Dermis microvascular lymphatic vessel endothelial cell (primary cell): ENCODE data around the gene WDR45B. TPM values are rescaled to one million over a fixed set of nuclear protein-coding genes. Genes with fewer than 3 reads are reported as not detected.

ENCODE experiments used
- DNase-seq, 2 donors: peaks; one replicate each; pipeline versions ENCODE4 v3.0.0 to v3.0.0-alpha.2; 2010; ENCODE audit warnings: low read depth in 2 of 2
- total RNA-seq: library from RNA; depleted of rRNA; stranded (reverse); fragments of >200 nt; gene quantifications from 2 replicates; pipeline ENCODE4 v1.2.1, GENCODE V29; 2014

The WDR45B gene
- total RNA-seq, 1 donor from 2014 or later, result 51.0 TPM

DNA sequence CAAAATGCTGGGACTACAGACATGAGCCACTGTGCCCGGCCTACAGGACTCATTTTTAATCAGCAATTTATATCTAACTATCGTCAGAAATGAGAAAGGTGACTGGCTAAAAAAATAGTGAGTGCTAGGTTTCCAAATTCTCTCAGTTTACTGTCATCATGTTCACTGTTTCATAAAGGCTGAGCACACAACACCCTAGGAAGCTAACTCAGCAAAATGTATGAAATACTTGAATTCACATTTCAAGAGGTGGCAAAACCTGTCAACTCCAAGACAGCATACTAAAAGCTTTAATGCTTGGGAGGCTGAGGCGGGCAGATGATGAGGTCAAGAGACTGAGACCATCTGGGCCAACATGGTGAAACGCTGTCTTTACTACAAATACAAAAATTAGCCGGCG lies 16.7 kb downstream of the WDR45B start:
- no peak for DNase-seq

DNA sequence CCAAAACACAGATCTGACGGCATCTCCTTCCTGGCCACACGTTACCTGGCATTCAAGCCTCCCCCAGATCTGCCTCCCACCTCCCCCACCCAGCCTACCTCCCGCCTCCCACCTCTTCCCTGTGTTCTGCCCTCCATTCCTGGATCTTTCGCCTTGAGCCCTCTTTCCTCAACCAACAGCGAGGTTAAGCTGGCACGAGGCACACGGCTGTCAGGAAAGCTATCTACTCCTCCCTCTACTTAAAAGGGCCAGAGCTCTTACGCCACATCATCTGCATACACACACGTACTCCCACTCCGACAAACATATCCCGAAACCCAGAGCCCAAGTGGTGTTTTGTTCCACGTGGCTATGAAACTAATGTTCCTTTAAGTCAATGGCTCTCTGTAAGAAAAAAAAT lies 18.0 kb downstream of the WDR45B start:
- no peak for DNase-seq

DNA sequence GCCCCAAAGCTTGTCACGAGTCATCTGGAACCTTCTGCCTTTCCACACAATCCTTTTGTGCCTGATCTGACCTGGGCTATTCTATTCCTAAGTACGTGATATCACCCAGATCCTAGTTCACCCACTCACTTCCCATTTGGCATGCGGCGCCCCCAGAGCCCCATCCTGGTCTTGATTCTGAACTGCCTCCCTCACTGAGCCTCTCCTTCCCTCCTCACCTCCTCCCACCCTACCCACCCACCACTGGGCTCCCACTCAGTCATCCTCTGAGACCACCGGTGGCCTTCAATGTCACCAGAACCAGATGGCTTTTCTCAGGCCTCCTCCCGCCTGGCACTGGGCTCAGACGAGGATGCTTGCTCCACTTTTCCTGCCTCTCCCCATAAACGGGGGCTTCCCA lies 18.5 kb downstream of the WDR45B start:
- DNase-seq, result no peak

DNA sequence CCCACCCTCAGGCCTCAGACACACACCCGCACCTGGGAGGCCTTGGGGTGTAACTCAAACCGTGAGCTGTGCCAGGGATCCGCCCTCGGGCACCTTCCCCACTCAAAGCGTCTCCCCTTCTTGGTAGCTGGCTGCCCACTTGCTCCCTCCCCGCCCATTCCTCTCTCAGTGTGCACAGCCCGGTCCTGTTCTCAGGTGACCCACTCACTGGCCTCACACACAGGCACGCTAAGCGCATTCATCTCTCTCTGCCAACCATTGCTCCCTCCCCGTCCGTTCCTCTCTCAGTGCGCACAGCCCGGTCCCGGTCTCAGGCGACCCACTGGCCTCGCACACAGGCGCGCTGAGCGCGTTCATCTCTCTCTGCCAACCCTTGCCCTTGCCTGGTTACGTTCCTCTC lies 20.8 kb downstream of the WDR45B start:
- DNase-seq, result no peak

DNA sequence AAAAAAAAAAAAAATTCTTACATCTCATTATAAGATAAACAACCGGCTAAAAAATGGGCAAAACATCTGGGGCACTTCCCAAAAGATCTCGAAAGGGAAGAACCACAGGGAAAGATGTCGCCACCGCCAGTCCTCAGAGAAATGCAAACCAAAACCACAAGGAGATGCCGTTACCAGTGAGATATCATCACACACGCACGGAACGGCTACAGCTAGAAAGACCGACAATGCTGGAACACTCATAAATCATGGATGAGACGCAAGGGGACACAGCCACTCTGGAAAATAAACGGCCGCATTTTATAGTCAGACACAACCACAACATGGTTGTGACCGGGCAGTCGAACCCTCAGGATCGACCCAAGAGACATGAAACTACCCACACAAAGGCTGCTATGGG lies 24.5 kb downstream of the WDR45B start:
- no peak for DNase-seq

DNA sequence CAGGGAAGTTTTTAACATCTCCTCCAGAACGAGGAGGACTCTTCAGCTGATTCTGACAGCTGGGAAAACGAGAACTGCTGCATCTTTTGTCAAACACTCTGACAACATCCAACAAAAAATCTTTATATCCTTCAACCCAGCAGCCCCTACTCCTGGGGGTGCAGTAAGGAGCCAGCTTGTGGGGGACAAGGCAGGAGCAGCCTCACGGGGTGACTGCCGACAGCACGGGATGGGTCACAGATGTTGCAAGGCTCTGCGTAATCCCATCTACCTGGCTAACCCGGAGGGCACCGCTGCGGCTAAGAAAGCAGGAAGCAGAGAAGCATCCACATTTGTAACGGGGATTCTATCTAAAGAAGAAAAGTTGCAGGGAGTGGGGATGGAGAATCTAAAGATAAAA lies 28.6 kb downstream of the WDR45B start:
- no peak for DNase-seq

DNA sequence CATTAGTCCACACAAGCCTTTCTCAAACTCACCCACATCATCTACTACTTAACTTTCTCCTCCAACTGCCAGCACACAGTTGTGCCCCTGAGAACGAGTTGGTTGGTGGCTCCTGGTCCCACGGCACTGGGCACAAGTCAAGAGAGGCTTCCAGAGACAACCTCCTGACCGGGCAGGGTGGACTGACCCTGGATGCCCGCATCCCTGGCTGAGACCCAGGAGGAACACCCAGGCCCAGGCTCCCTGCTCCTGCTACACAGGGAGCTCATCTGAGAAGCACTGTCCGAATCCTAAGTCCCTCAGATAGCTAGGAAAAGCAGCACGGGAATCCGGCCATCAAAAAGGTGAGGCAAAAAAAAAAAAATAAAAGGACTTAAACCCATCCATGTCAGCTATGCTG lies 29.0 kb downstream of the WDR45B start:
- DNase-seq, result no peak

DNA sequence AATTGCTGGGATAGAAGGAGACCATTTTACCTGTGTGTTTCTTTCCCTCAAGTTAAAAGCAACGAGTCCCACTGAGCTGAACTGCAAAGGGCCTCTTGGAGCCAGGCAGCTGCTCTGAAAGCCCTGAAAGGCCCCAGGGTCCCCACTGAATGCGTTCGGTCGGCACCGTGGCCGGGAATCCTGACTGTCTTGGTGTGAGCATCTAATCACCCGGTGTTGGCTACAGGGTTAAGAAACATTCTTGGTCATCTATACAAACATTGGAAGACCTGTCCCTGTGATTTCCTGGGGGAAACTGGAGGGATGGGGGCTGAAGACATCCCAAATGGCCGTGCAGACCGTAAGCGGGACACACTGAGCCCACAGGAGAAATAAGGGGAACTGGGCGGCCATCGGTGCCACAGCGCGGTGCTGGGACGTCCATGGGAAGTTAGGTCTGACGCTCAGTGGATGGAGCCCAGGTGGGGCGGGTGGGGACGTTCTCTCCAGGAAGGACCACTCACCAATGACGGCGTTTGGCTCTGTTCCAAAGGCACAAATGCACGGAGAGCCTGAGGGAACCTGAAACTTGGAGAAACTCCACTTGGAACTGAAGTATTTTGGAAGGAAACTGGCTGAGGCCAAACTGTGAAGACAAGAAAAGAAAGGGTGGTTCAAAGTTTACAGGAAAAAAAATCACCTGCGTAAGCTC lies 32.1 kb downstream of the WDR45B start:
- no peak for DNase-seq

DNA sequence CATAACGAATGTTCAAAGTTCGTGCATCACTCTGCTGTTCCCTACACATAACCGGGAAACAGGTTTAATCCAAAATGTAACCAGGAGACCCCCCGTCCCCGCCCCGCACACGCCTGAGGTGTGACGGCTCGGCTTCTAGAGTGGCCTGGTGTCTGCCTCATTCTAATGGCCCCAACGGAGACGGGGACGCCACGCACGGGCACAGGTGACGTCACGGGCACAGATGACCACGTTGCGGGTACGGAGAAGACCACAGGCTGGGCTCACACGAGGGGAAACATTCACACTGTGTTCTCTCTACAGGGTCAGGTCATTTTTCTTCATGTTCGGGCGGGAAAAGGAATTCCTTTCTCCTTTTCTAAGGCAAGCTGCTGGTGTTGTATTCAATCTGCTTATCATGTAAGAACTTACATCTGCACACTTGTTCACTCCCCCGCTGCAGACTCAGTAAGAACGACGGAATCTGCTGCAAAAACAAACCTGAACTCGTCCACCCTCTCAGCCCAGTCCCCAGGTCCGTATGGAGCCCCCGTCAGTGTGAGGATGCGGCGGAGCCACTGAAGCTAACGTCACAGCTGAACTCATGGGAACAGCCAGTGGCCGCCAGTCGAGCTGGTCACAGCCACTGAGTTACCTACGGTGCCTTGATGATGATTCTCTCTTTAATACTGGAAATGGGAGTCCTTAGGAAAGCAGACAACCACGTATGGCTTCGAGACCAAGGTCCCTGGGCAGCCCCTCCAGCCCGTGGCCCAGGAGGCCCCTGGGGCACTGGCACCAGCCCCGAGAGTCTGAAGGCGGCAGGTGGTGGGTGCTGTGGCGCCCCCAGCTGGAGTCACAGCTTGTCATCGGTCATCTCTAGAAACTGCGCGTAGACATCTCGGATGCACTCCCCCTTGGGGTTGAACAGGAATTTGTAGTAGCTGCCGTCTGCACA lies 32.9 kb downstream of the WDR45B start:
- no peak for DNase-seq

DNA sequence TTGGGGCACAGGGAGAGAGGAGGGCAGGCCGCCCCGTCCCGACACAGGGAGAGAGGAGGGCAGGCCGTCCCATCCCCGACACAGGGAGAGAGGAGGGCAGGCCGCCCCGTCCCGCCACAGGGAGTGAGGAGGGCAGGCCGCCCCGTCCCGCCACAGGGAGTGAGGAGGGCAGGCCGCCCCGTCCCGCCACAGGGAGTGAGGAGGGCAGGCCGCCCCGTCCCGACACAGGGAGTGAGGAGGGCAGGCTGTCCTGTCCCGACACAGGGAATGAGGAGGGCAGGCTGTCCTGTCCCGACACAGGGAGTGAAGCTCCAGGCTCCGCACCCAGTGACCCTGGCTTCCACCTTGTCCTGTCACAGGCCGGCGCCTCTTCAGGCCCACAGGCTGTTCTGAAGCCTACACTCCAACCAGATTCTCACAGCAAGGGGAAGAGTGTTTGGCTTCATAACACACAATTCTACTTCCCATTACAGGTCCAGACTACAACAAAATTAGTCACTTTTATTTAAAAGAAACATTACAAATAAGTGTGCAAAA lies 34.1 kb downstream of the WDR45B start:
- no peak for DNase-seq

DNA sequence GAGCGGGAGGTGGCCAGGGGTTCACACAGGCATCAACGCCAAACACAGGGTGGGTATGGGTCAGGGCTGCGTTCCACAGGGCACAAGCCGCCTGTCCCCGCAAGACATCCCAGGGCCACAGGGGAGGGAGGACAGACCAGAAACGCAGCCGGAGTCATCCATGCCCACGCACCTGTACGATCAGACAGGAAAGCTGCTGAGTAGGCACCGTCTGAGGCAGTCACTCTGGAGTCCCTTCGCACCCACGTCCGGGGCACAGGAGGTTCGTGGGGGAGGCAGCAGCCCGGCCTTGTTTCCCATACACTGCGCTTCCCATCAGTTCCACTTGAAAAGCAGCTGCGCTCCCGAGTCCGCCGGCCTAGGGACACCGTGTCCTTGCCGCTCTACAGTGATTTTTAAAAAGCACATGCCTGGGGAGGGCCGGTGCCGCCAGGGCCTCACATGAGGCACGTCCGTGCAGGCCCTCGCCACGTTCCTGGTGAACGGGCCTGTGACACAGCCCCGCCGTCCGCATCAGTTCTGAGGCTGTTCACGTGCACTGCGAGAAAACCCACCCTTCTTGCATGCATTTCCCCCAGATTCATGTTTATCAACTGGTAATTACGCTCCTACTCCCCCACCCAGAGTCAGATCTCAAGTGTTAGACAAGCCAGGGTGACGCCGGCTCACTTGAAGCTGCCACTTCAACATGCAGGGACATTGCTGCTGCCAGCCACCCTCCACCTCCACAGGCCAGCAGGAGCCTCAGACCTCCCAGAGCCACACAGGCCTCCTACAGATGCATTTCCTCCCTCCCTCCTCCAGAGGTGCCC lies 34.8 kb downstream of the WDR45B start:
- DNase-seq, result no peak

DNA sequence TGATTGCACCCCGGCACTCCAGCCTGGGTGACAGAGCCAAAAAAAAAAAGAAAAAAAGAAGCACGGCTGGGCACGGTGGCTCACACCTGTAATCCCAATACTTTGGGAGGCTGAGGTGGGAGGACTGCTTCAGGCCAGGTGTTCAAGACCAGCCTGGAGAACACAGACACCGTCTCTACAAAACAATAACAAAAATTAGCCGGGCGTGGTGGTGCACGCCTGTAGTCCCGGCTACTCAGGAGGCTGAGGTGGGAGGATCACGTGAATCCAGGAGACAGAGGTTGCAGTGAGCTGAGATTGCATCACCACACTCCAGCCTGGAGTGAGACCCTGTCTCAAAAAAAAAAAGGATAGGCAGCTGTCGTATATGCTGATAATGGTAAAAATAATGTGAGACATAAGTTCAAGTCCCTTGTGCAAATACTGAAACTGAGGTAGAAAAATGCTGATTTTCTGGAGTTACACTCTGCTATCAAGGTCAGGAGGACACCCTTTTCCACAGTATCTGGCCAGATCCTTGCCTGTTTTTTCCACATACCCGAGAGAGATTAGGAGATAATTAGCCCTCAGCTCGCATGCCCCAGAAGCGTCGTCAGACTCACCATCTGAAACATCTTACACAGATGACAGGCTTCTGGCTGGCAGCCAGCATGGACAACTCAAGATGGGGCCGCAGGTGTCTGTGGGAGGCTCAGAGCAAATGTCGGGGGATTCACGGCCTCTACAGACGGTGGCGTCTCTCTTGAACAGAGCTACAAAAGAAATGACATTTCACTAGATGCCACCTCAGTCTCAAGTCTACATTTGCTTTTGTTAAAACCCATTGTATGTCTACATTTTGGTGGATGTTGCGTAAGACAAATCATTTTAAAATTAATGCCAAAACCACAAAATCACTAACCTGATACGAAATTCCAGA lies 36.8 kb downstream of the WDR45B start:
- no peak for DNase-seq

DNA sequence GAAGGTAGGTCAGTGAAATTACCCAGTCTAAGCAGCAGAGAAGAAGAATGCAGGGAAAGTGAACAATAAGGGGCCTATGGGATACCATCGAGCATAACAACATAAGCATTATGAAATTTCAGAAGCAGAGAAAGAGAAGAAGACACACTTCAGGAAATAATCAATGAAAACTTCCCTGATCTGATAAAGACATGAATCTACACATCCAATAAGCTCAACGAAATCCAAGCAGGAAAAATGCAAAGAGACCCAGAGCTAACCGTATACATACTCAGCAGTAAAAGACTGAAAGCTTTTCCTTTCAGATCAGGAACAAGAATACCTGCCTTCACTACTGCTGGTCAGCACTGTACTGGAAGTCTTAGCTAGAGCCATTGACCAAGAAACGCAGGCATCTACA lies 38.6 kb downstream of the WDR45B start:
- DNase-seq, result no peak

DNA sequence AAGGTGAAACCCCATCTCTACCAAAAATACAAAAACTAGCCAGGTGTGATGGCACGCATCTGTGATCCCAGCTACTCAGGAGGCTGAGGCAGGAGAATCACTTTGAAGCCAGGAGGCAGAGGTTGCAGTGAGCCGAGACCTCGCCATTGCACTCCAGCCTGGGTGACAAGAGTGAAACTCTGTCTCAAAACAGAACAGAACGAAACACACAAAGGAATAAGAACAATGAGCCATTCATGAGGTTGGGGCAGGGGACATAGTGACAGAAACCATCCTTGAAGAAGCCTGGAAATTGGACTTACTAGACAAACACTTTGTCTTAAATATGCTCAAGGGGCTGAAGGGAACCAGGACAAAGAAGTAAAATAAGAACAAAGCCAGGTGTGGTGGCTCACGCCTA lies 39.4 kb downstream of the WDR45B start:
- DNase-seq, result no peak

DNA sequence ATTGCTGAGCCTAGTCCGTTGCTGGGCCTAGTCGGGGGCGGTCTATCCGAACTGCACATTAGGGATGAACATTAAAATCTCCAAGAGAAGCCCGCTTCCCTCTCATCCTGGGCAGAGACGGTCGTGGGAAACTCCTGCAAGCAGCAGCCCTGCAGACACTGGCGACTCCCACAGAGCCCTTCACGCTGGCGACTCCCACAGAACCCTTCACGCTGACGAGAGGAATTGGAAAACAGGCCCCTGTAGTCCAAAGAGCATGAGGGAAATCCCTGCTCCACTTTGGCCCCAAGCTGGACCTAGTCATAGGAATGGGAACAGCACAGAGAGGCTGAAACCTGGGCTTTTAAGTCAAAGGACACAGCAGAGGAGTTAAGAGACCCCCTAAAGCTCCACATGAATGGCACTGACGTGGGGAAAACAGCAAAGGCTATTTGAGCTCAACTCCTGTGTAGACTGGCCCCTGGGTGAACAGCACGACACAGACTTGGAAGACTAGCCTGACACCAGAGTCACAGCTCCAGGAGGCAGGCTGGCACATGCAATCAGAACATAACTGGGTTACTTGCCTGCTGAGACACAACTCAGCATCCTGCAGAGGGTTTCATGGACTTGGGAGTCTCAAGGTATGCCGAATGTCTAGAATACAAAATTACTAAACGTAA lies 42.2 kb downstream of the WDR45B start:
- DNase-seq, result no peak

DNA sequence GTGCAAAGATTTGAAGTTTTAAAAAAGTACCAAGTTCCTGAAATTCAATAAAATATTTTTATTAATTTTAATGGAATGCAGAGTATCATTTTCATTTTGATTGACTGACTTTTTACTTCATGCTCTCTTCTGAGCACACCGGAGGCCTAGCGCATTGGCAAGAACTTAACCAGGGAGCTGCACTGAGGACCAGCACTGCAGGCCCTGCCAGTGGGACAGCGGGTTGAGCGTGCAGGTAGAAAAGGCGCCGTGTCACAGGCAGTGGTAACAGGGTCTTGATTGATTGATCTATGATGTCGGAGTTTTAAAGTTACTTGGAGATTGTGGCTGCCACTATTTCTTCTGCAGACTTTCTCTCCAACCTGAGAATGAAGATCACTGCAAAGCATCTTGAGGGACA lies 43.7 kb downstream of the WDR45B start:
- DNase-seq, result no peak

DNA sequence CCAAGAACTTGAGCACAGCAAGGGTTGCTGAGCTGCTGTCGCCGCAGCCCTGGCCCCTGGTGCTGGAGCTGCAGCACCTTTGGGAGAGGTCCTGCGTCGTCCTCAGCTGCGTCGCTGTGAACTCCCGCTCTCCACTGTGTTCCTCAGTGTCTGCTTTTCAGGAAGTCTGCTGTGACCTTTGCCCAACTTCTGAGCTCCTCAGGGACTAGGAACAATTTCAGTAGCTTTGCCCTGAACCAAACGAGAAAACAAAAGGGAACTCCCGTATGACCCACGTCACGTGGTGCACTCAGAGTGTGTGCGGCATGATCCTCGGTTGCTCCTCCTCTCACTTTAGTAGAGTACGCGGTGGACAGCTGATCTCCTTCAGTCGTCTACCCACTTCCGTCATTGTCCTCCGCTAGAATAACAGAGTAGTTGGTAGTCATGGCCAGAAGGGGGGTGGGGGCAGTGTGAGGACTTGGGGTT lies 44.2 kb downstream of the WDR45B start:
- peak in 1 of 2 donors; percentile 35 for DNase-seq

DNA sequence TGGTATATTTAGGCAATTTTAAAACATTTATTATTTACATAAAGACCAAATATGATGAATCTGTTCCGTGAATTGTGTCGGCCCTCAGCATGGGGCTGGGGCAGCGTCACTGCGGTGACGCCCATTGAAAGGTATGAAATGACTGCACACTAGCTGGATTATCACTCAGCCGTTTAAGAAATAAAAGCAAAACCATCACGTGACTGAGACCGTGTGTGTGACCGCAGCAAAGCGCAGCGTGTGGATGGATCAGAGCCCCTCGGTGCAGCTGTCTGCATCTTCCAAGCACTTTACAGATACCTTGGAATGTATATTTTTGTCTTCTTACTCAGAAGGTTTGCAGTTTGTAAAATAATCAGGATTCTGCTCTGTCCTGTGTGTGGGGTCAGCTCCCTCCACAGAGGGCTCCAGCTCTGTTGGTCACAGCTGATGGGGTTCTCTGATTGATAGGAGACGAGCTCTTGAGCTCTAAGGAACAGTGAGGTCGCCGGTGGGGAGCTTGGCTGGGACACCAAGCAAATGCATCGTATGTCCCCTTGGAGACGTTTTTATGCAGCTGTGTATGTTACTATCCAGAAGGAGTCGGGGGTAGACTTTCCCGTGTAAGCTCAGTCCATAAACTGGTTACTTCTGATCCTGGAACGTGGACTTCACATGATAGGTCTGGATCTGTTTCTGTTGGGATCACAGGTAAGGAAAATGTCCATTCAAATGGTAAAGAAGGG lies 45.1 kb downstream of the WDR45B start:
- peak; percentile 70 to 87 for DNase-seq

DNA sequence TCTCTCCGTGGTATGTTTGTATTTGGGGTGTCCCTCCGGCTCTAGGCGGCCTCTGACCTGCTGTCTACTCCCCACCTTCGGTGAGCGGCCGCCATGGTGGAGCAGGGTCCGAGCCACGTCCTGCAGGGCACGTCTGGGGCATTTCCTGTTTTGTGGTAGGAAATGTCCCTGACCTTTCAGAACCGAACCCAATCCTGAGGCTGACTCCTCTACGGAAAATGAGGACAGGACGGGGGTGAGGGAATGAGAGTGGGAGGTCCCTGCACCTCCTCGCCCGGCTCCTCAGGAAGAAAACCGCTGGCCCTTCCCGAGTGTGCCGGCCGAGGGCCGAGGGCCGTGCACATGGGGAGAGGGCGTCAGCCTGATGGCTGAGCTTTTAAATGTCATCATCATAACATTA lies 45.8 kb downstream of the WDR45B start:
- peak in 1 of 2 donors; percentile 40 for DNase-seq
